Glutamatergic neuron (in vitro differentiated cells): ENCODE results near the gene CTXN2. TPM values are rescaled to one million over a fixed set of nuclear protein-coding genes. Genes with fewer than 3 reads are reported as not detected.

Experiments used
- DNase-seq: peaks from one replicate; pipeline ENCODE4 v3.0.0; 2022
- H3K27ac Mint-ChIP-seq: one replicate; pipeline ENCODE4 v1.8.0; 2020; ENCODE audit warnings: mild to moderate bottlenecking, mixed read lengths, inconsistent platforms; ENCODE audit not compliant: unreplicated experiment
- H3K27me3 Mint-ChIP-seq: one replicate; pipeline ENCODE4 v1.8.0; 2020; ENCODE audit warnings: mild to moderate bottlenecking, moderate library complexity, mixed read lengths, inconsistent platforms; ENCODE audit not compliant: unreplicated experiment
- H3K36me3 Mint-ChIP-seq: one replicate; pipeline ENCODE4 v1.8.0; 2020; ENCODE audit warnings: mild to moderate bottlenecking, mixed read lengths, inconsistent platforms; ENCODE audit not compliant: unreplicated experiment
- H3K4me1 Mint-ChIP-seq: one replicate; pipeline ENCODE4 v1.8.0; 2020; ENCODE audit warnings: mild to moderate bottlenecking, low read depth, mixed read lengths, inconsistent platforms; ENCODE audit not compliant: unreplicated experiment
- H3K4me3 Mint-ChIP-seq: one replicate; pipeline ENCODE4 v1.8.0; 2020; ENCODE audit warnings: mild to moderate bottlenecking, mixed read lengths, inconsistent platforms; ENCODE audit not compliant: unreplicated experiment
- H3K9me3 Mint-ChIP-seq: one replicate; pipeline ENCODE4 v1.8.0; 2020; ENCODE audit warnings: mild to moderate bottlenecking, moderate library complexity, mixed read lengths, inconsistent platforms; ENCODE audit not compliant: unreplicated experiment
- long read RNA-seq: library from polyadenylated mRNA; unstranded; transcript quantifications from one replicate; pipeline ENCODE4 v2.0.0, GENCODE V29; 2020; ENCODE audit not compliant: unreplicated experiment
- total RNA-seq: library from RNA; stranded (reverse); fragmentation: NEBNext Ultra II Directional; extraction: Animal tissue kit (Norgen Biotek cat#: 25700); gene quantifications from one replicate; pipeline ENCODE4 v1.2.1, GENCODE V29; 2021; ENCODE audit not compliant: unreplicated experiment
- TF ChIP-seq, protein P1 (sequence below): fragments of 200-600 bp; sonication (generic); IDR thresholded peaks from one replicate; pipeline ENCODE4 v1.5.0; 2021; ENCODE audit not compliant: partially characterized antibody, unreplicated experiment

The CTXN2 gene
- 0.22 TPM for total RNA-seq
- long read RNA-seq, result 0 reads

DNA sequence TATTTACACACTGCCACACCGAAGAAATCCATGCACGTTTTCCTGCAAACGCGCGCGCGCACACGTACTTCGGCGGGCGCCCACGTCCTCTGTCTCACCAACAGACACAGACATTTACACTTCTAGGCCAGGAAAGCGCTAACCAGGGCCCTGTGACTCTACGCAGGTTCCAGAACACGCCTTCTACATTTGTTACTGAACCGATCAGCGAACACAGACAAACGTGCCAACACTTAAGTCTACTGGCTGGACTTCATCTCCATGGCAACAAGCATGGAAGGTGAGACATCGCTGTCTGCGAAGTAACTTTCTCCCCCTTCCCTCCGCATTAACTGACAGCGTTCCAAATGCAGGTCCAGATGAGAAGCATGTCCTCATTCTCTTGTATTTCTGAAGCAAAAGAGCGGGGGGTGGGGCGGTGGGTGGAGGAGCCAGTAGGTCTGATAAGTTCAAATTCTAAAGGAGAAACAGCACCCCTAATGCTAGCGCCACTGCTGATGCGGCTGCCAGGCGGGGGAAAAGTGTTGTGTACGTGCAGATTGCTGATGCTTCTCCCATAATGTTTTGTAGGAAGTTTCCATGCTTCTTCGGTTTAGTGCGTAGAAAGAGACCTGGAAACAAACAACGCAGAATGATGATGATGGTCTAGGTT lies at the start of gene CTXN2:
Gene CTXN2, plus strand, starts transcription at position 92 of the 652 bp plus-strand sequence. CDS start 9,636 bp downstream, outside the sequence.
- H3K4me3 Mint-ChIP-seq, result peak within 1 kb of the TSS; percentile 99
- peaks cover 3% of the 10 kb centered on the region for H3K9me3 Mint-ChIP-seq
- H3K36me3 Mint-ChIP-seq, result no peaks in the 10 kb centered on the region
- H3K27me3 Mint-ChIP-seq, result peaks cover 6% of the 10 kb centered on the region
- TF ChIP-seq, protein P1, sequence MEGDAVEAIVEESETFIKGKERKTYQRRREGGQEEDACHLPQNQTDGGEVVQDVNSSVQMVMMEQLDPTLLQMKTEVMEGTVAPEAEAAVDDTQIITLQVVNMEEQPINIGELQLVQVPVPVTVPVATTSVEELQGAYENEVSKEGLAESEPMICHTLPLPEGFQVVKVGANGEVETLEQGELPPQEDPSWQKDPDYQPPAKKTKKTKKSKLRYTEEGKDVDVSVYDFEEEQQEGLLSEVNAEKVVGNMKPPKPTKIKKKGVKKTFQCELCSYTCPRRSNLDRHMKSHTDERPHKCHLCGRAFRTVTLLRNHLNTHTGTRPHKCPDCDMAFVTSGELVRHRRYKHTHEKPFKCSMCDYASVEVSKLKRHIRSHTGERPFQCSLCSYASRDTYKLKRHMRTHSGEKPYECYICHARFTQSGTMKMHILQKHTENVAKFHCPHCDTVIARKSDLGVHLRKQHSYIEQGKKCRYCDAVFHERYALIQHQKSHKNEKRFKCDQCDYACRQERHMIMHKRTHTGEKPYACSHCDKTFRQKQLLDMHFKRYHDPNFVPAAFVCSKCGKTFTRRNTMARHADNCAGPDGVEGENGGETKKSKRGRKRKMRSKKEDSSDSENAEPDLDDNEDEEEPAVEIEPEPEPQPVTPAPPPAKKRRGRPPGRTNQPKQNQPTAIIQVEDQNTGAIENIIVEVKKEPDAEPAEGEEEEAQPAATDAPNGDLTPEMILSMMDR, result no peak
- peaks cover 12% of the 10 kb centered on the region for H3K4me1 Mint-ChIP-seq
- peak within 1 kb of the TSS; percentile 76 for H3K27ac Mint-ChIP-seq
- peak; percentile 28 for DNase-seq

DNA sequence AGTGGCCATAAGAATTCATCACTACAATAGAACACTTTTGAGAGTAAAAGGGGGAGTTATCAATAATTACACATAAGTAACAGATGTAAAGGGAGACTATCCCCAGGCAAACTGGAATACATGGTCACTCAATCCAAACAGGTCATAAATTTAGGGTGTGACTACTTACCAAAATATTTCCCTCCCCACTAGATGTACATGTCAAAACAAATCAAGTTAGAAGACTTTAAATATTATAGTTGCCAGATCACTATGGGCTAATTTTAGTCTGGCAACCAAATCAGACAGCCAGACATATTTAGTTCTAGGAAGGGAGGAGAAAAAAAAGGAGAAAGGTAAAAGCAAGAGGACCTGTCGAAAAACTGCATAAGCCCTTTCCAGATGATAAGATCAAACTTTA lies 47.6 kb upstream of the CTXN2 start:
- no peak overlapping the region for H3K27ac Mint-ChIP-seq

DNA sequence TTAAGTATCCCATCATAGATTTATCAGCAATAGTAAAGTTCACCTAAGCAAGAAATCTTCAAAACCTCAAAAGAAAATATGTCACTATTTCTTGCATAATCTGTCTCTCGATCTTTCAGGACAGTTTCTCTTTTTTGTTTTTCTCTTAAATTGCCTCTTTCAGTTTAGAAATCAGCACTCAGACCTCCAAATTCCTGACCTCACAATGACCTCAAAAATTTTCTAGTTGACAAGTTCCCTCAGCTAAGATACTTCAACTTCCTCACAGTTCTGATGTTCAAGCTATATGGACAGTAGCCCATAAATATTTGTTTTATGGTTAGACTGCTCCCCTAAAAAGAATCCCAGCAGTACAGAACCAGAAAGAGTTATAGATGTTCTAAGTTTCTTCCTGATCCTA lies 46.6 kb upstream of the CTXN2 start:
- H3K27ac Mint-ChIP-seq, result no peak overlapping the region
- no peaks in the 10 kb centered on the region for H3K9me3 Mint-ChIP-seq
- no peak overlapping the region for H3K4me3 Mint-ChIP-seq
- peaks cover 16% of the 10 kb centered on the region for H3K4me1 Mint-ChIP-seq
- H3K27me3 Mint-ChIP-seq, result no peaks in the 10 kb centered on the region
- TF ChIP-seq, protein P1, result no peak
- H3K36me3 Mint-ChIP-seq, result no peaks in the 10 kb centered on the region
- no peak for DNase-seq

More for the DNA sequence above, 47.6 kb upstream of the CTXN2 start:
- no peaks in the 10 kb centered on the region for H3K36me3 Mint-ChIP-seq
- H3K4me1 Mint-ChIP-seq, result peaks cover 16% of the 10 kb centered on the region
- DNase-seq, result no peak
- H3K4me3 Mint-ChIP-seq, result no peak overlapping the region
- H3K27me3 Mint-ChIP-seq, result no peaks in the 10 kb centered on the region
- TF ChIP-seq, protein P1, result no peak
- H3K9me3 Mint-ChIP-seq, result no peaks in the 10 kb centered on the region

DNA sequence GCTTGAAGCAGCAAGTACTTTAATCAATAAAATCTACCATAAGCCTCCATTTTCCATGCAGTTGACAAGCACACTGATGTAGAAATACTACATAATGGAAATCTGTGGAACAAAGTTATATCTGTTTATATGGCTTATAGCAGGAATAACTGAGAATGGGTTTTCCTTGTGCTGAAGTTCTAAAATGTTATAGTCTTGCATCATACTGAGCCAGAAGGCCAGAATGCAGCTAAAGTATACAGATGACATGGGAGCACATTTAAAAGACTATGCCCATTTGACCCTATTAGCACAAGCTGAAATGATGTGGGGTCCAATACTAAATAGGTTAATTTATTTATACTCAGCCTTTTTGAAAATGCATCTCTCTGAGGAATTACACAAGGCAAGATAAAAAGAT lies 45.5 kb upstream of the CTXN2 start:
- no peaks in the 10 kb centered on the region for H3K36me3 Mint-ChIP-seq
- TF ChIP-seq, protein P1, result no peak
- DNase-seq, result no peak
- H3K9me3 Mint-ChIP-seq, result no peaks in the 10 kb centered on the region
- H3K4me1 Mint-ChIP-seq, result peaks cover 9% of the 10 kb centered on the region
- H3K27ac Mint-ChIP-seq, result peak overlapping the region; percentile 35
- H3K4me3 Mint-ChIP-seq, result no peak overlapping the region
- H3K27me3 Mint-ChIP-seq, result no peaks in the 10 kb centered on the region

DNA sequence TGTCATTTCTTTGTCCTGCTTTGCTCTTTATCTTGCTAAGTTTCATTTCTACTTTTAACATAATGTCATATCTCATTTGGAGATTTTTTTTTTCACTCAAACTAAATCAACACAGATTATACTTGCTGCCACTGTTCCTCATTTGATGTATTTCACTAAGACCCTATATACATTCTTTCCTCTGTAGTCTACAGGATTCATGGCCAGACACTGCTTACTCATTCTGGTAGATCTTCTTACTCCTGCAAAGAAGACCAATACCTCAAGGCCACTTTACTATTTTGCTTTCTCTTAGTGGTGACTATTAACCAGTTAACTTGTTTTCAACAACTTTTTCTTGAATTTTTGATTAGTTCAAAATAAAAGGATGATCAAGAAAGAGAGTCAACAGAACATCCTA lies 44.1 kb upstream of the CTXN2 start:
- Mint-ChIP-seq H3K27me3 (no peaks in the 10 kb centered on the region), H3K4me3 (peak overlapping the region; percentile 28), H3K36me3 (no peaks in the 10 kb centered on the region), H3K9me3 (no peaks in the 10 kb centered on the region), H3K27ac (peak overlapping the region; percentile 48), H3K4me1 (peaks cover 8% of the 10 kb centered on the region)
- TF ChIP-seq, protein P1, result no peak
- DNase-seq, result no peak
